ENCODE measurements around the gene WDSUB1. TPM values are rescaled to one million over a fixed set of nuclear protein-coding genes. Genes with fewer than 3 reads are reported as not detected.

The WDSUB1 gene
- total and polyA plus RNA-seq, 2 of the 4 experiments (the other 2 are of a cell fraction): 4.8 to 5.2 TPM

DNA sequence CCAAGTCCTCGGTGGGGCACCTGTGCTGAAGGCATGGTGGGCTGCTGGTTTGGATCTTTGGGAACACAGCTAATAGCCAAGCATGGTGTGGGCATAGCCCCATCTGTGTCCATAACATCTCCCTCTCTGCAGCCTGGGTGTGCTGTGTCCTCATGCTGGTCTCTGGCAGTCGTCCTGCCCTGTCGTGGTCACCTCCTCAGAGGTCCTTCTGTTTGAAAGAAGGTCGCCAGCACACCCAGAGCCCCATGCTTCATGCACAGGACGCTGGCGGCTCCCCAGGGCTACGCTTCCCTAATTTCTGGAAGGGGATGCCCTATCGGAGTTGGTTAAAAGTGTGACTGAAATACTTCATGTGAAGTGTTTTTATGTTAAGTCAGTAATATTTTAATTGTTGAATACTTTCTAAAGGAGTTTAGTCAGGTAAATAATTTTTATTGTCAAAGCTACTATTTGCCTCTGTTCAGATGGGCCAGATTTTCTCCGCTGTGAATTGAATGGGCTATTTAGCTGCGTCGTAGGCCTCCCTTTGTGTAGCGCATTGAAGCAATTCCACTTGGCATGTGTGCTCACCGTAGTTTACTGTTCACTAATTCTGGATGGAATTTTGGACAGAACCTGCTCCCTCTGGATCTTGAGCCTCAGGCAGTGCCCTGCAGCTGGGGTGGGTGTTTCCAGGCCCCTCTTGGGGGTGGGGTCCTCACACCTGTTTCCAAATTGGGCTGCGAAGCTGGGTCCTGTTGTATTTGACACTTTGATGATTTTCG, 81.9 kb downstream of the WDSUB1 start:
- Histone ChIP-seq H2BK20ac (ENCODE audit: low read depth, low read length) (no peak overlapping the region), H2BK5ac (ENCODE audit: low read depth, low read length, poor library complexity, severe bottlenecking) (no peak overlapping the region), H2AK9ac (replicated peaks; ENCODE audit: low read depth, low read length, poor library complexity) (no peak overlapping the region), H3K36me3 (ENCODE audit: control insufficient read depth, insufficient read depth, low read length) (peaks cover 15% of the 10 kb centered on the region), H3K23ac (ENCODE audit: low read depth, low read length) (no peak overlapping the region), H3K27ac (ENCODE audit: insufficient read depth, low read length) (no peak overlapping the region), H3K27me3 (ENCODE audit: control insufficient read depth, insufficient read depth, low read length) (no peaks in the 10 kb centered on the region), H3K4me1 (ENCODE audit: control insufficient read depth, insufficient read depth, low read length) (peaks cover 13% of the 10 kb centered on the region), H3K4me2 (ENCODE audit: low read depth, low read length) (no peak overlapping the region), H3K9me1 (ENCODE audit: insufficient read depth, low read length) (peaks cover 26% of the 10 kb centered on the region), H4K5ac (ENCODE audit: low read depth, low read length) (no peak overlapping the region), H3K9ac (ENCODE audit: low read depth, low read length) (no peak overlapping the region), H2AK5ac (ENCODE audit: low read depth, low read length) (no peak overlapping the region), H3K79me1 (ENCODE audit: low read depth in 1 of 2, low read length in 2 of 2) (peaks cover 4 to 18% of the 10 kb centered on the region in 2 experiments; a peak in 3 of 4 replicates), H4K8ac (ENCODE audit: low read depth in 2 of 2, low read length in 2 of 2) (no peak overlapping the region), H3K4ac (ENCODE audit: low read depth, low read length) (no peak overlapping the region), H4K20me1 (ENCODE audit: insufficient read depth, low read length) (peaks cover 8% of the 10 kb centered on the region; the same call in 1 of the 2 replicates), H2BK120ac (ENCODE audit: low read depth, low read length) (no peak overlapping the region), H3K56ac (ENCODE audit: extremely low read depth, insufficient read depth, low read length) (no peak overlapping the region), H3K9me3 (ENCODE audit: control insufficient read depth, insufficient read depth, low read length) (no peaks in the 10 kb centered on the region), H2BK15ac (ENCODE audit: low read depth, low read length) (no peak overlapping the region), H3K4me3 (ENCODE audit: insufficient read depth, low read depth, low read length) (no peak overlapping the region), H4K91ac (ENCODE audit: insufficient read depth, low read depth, low read length) (no peak overlapping the region), H3K18ac (ENCODE audit: low read depth, low read length) (no peak overlapping the region), H2AFZ (replicated peaks; ENCODE audit: low read length, poor library complexity) (no peak overlapping the region), H3K14ac (replicated peaks; ENCODE audit: low read depth, low read length) (no peak overlapping the region)
- DNase-seq: no peak
- no TSS peak for BruUV-seq (replicated peaks)
- intact Hi-C loops (cut with micrococcal nuclease): loop anchor here (10.0 kb wide), 1 partner anchor 510 kb away; the partner anchor contains the start of gene MARCHF7
- 93% methylated on average over 8 of the region's 15 CpGs; no CpG with 5 or more reads in 1 of the 2 experiments for WGBS, 2 experiments (ENCODE audit: extremely low coverage in 2 of 2, insufficient read length in 1 of 2)
- ATAC-seq (ENCODE audit: low read depth): no peak
- dilution Hi-C loops (cut with HindIII; ENCODE audit: low sequenced_read_pairs, unreplicated experiment): no loop called here
- in situ Hi-C loops (cut with MboI; ENCODE audit: low sequenced_read_pairs): no loop called here
- CTCF ChIA-PET: no interaction called here
- POLR2A ChIA-PET (ENCODE audit: unreplicated experiment): no interaction called here
- TF ChIP-seq CHD1 (IDR thresholded peaks at IDR 0.05; ENCODE audit: low read depth, low read length): no peak
- no peak for TF ChIP-seq MAFK (IDR thresholded peaks at IDR 0.05; ENCODE audit: low read depth, low read length)
- TF ChIP-seq SMC3 (IDR thresholded peaks at IDR 0.05; ENCODE audit: low read depth, low read length): no peak
- TF ChIP-seq USF2 (IDR thresholded peaks at IDR 0.05; ENCODE audit: low read depth, low read length): no peak
- TF ChIP-seq BHLHE40 (IDR thresholded peaks at IDR 0.05; ENCODE audit: low read depth, low read length): no peak
- TF ChIP-seq CTCF (conservative IDR thresholded peaks at IDR 0.05; ENCODE audit: low read depth, low read length): no peak
- TF ChIP-seq POLR2A (IDR thresholded peaks at IDR 0.05; ENCODE audit: low read depth, low read length): no peak
